ENCODE results near the gene HAUS6.
A peak's percentile ranks its signal among the peaks of the same experiment; 100 is the strongest.
"Not testable (repeated sequence)": the region's sequence is repeated elsewhere in the genome, so short reads cannot be mapped to it uniquely, and the experiment has no call there.

The HAUS6 gene

DNA sequence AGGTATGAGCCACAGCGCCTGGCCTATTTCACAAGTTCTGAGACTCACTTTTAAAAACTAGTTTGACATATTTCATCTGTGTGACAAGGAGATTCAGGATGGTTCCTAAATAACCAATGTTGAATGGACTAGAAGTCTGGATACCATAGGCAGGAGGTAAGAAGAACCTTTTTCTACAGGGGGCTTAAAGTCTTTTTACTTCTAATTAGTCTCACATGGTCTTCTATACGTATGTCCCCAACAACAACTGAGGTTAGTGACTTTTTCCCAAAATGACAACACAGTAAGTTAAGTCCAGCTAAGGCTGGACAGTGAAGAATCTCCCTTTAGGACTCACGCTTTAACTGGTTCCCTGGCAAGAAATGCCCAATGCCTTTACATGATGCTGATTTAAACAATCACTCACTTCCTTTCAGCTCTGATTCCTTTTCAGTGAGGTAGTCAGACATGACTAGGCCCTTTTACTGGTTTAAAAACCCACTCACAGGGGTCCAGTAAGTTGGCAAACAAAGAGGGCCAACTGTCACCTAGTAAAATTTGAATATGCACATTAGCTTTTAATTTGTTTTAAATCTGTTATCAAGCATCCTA lies 12.1 kb upstream of the HAUS6 start:
- no peak for DNase-seq

DNA sequence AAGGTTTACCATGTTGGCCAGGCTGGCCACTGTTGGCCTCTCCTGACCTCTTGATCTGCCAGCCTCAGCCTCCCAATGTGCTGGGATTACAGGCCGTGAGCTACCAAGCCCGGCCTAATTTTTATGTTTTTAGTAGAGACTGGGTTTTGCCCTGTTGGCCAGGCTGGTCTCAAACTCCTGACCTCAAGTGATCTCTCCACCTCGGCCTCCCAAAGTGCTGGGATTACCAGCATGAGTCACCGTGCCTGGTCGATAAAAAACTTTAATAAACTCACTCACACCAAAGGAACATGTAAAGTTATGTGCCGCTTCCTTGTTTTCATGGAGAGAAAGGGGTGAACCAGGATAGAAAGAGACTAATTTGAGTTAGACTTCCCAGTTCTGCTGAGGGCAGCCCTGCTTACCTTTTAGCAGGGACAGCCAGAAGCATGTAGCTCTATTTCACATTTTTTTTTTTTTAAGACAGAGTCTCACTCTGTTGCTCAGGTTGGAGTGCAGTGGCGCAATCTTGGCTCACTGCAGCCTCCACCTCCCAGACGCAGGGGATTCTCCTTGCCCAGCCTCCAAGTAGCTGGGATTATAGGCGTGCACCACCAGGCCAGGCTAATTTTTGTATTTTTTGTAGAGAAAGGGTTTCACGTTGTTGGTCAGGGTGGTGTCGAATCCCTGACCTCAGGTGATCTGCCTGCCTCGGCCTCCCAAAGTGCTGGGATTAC lies 11.4 kb upstream of the HAUS6 start:
- no peak for DNase-seq

DNA sequence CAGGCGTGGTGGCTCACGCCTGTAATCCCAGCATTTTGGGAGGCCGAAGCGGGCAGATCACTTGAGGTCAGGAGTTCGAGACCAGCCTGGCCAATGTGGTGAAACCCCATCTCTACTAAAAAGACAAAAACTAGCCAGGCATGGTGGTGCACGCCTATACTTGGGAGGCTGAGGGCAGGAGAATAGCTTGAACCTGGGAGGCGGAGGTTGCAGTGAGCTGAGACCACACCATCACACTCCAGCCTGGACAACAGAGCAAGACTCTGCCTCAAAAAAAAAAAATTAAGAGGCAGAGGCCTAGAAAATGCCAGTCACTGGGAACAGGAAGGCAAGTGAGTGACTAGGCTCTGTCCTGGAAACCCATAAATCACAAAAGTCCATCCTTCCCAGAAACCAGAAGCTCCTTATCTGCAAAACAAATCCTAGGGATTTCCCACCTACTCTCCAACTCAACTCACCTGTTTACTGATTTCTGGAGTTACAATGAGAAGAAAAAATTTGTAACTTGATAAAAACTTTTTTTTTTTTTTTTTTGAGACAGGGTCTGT lies 10.4 kb upstream of the HAUS6 start:
- not testable (repeated sequence) for DNase-seq

DNA sequence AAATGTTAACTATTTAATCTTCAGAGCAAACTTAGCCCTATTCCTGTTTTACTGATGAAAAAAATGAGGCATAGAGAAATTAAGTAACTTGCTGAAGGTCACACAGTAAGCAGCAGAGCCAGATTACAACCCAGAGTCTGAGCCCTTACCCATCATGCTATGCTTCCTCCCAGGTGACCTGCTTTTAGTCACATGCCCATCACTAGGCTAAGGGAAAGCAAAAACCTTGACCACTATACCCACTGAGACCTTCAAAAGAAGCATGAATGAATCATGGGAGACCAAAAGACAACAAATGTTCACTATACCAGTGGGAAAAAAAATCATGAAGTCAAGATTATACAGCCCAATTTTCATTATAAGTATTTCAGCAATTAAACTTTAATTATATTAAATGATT lies 5.3 kb upstream of the HAUS6 start:
- DNase-seq, result no peak

DNA sequence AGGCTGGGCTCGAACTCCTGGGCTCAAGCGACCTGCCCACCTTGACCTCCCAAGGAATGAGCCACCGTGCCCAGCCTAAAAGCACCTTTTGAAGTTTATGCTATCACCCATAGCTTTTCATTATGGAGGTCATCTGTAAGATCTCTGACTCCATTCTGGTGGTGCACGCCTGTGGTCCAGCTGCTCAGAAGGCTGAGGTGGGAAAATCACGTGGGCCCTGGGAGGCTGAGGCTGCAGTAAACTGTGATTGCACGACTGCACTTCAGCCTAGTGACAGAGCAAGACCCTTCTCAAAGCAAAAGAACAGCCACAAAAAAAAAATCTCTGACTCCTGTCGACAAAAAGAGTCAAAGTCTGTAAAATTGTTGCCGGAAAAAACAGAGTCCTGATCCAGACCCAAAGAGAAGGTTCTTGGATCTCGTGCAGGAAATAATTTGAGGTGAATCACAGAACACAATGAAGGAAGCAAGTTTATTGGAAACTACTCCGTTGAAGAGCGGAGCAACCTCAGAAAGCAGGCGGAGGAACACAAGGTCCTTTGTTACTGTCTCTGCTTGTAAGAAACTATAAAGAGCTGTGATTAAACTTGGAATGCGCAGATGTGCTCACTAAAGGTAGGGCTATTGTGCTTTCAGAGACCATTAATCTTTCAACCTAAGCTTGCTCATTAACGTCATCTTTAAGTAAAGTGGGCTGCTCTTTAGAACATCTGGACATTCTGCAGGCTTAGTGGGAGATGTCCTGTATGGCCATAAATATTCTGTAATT lies 2.0 kb upstream of the HAUS6 start:
- DNase-seq, result no peak

DNA sequence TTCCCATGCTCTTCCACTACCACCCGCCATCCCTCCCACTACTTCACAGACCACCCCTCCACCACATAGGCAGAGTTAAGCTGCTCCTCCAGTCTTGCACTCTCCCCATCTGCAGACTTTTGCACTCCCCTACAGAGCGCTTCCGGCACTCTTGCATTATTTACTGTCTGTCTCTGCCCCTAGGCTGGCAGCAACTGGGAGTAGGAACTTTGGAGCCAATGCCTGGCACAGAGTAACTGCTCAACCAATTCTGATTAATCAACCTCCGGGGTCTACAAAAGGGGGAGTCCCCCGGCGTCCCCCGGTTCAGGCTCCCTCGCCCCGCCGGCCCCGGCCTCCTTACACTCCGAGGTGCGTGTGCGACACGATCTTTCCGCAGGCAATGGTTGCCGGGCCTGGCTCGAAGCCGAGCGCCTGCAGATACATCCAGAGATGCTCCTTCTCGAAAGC lies 498 bp downstream of the HAUS6 start:
- peak; percentile 29 for DNase-seq

DNA sequence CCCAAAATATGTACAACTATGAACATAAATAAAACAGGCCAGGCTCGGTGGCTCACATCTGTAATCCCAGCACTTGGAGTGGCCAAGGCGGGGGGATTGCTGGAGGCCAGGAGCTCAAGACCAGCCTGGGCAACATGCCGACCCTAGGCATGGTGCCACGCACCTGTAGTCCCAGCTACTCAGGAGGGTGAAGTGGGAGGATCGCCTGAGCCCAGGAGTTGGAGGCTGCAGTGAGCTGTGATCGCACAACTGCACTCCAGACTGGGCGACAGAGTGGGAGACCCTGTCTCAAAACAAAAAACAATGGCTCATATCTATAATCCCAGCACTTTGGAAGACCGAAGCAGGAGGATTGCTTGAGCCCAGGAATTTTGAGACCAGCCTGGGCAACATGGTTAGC lies 1.5 kb downstream of the HAUS6 start:
- DNase-seq, result no peak

DNA sequence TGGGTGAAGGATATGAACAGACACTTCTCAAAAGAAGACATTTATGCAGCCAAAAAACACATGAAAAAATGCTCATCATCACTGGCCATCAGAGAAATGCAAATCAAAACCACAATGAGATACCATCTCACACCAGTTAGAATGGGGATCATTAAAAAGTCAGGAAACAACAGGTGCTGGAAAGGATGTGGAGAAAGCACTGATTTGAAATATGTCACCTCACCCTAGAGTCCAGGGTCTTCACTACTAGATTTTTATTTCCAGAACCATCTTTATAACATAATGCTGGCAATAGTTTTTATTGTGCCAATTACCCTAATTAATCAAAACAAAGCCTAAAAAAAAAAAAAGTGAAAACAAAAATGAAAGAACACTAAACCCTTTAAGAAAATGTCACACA lies 5.3 kb downstream of the HAUS6 start:
- DNase-seq, result not testable (repeated sequence)

DNA sequence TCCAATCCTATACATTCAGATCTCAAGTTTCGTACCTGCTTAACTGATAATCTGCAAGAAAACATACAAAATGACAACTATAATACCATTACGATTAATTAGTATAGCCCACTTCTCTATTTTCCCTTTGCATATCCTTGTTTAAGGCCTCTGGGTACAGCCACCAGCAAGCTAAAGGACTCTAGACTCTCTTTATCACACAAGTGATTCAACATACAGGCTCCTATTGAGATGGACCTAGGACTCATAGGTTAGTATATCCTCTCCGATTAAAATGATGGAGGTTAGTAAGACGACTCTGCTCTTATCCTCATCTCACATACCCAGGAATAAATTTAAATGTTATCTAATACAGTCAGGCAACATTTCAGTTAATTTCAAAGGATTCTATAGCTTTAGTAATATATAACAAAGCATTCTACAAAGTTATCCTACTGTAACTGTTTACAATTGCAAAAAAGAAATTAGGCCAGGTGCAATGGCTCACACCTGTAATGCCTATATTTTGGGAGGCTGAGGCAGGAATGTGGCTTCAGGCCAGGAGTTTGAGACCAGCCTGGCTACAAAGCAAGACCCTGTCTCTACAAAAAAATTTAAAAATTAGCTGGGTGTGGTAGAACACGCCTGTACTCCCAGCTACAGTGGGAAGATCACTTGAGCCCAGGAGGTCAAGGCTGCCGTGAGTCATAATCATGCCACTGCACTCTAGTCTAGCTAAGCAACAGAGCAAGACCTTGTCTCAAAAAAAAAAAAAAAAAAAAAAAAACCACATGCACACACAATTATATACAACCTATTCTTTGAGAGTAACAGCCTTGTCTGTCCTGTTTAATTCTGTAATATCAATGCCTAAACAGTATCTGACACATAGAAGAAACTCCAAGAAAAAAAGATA lies 15.4 kb downstream of the HAUS6 start:
- DNase-seq, result no peak

DNA sequence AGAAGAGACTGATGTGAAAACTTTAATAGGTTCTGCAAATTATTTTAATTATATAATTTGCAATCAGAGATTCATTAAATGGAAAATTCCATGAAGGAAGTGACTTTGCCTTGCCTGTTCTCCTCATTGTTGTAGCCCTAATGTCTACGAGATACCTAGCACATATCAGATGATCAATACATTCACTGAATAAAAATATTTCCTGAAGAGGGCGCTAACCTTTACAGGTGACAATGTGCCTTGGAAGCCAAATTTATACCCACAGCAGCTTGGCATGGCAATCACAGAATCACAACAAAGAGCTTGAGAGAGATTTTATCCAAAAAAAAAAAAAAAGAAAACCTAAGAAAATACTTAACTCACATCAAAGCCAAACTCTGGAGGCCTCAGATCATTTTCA lies 17.4 kb downstream of the HAUS6 start:
- DNase-seq, result no peak

DNA sequence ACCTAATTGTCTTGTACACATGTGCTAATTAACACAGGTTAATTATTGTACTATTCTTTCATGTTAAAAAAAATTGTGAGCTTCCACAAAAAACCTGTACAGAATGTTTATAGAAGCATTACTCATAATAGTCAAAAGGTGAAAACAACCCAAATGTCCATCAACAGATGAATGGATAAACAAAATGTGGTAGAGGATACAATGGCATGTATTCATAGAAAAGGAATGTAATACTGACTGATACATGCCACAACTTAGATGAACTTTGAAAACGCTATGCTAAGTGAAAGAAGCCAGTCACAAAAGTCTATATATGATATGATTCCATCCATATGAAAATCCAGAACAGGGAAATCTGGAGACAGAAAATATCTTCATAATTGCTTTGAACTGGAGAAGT lies 27.9 kb downstream of the HAUS6 start:
- no peak for DNase-seq

DNA sequence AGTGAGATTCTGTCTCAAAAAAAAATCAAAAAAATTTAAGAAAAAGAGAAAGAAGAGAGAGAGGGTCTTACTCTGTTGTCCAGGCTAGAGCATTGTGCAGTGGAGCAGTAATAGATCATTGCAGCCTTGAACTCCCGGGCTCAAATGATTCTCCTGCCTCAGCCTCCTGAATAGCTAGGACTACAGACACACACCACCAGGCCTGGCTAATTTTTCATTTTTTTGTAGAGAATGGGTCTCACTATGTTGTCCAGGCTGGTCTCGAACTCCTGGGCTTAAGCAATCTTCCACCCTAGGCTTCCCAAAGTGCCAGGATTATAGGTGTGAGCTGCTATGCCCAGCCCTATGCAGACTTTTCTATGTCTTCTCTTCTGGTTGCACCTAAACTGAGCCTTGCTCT lies 28.5 kb downstream of the HAUS6 start:
- no peak for DNase-seq

DNA sequence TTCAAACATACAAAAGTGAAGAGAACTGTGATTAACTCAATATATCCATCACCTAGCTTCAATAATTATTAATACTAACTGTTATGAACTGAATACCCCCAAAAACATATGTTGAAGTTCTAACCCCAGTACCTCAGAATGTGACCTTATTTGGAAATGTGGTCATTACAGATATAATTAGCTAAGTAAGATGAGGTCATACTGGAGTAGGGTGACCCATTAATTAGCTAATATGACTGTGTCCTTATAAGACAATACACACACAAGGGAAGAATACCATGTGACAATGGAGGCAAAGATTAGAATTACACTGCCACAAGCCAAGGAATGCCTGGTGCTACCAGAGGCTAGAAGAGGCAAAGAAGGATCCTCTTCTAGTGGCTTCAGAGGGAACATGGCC lies 45.7 kb downstream of the HAUS6 start:
- no peak for DNase-seq

DNA sequence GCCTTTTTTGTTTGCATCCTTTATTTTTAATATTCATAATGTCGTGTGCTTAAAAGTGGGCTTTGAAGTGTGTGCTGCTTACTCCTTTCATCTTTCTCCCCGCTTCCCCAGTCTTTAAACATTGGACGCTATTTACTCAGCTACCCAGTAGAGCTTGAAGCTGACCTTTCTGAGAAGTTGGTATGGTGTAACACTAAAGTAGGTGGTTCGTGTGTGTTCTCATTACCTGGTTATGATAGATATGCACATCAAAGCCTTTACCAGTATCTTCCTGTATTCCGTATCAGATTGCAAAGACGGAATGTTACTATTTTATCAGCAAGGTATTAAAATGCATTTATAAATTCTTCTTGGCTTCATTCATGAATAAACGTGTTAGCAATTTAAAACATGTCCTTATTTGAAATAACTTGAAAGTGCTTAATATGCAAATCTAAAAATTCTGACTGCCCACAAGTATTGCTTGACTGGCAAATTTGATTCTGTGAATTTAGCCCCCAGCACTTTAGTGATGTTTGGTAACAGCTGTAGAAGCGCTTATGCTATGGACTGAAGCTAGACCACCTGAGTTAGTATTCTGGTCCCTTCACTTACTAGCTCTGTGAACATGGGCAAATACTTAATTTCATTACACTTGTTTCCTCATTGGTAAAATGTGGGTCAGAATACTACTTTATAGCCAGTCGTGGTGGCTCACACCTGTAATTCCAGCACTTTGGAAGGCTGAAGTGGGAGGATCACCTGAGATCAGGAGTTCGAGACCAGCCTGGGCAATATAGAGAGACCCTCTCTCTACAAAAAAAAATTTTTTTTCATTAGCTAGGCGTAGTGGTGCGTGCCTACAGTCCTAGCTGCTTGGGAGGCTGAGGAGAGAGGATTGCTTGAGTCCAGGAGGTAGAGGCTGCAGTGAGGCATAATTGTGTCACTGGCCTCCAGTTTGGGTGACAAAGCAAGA lies 51.8 kb downstream of the HAUS6 start:
- no peak for DNase-seq

DNA sequence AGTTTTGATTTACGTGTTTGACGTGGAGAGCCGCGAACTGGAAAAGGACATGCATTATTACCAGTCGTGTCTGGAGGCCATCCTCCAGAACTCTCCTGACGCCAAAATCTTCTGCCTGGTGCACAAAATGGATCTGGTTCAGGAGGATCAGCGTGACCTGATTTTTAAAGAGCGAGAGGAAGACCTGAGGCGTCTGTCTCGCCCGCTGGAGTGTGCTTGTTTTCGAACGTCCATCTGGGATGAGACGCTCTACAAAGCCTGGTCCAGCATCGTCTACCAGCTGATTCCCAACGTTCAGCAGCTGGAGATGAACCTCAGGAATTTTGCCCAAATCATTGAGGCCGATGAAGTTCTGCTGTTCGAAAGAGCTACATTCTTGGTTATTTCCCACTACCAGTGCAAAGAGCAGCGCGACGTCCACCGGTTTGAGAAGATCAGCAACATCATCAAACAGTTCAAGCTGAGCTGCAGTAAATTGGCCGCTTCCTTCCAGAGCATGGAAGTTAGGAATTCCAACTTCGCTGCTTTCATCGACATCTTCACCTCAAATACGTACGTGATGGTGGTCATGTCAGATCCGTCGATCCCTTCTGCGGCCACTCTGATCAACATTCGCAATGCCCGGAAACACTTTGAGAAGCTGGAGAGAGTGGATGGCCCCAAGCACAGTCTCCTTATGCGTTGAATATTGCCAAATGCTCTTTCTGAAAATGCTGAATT lies 52.6 kb downstream of the HAUS6 start:
- no peak for DNase-seq

DNA sequence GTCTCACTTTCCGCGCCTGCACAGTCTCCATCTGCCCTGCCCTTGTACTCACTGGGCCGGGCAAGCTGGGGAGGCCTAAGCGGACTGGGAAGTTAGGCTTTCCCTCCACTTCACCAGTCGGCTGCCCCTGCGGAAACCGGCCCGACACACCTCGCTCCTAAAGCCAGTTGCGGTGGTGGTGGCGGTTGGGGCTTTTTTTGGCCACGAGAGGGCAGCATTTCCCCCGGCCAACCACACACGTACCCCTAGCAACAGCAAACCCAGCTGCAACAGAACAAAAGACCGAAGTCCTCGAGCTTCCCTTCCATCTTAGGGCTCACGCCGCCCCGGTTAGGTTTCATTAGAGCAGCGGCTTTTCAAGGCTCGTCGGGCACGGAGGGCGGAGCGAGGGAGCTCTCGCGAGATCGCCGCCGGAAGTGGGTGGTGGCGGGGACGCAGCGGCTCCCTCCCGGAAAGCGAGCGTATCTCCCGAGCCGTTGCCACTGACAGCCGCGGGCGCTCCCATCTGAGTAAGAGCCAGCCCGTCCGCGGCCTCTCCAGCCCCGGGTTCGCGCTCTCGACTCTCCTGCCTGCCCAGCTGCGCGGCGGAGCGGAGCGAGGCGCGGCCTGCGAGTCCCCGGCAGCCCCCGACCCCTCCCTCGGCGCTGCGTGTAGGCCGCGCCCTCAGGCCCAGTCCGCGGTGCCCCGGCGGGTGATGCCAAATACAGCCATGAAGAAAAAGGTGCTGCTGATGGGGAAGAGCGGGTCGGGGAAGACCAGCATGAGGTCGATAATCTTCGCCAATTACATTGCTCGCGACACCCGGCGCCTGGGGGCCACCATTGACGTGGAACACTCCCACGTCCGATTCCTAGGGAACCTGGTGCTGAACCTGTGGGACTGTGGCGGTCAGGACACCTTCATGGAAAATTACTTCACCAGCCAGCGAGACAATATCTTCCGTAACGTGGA lies 53.5 kb downstream of the HAUS6 start, which contains the start of gene RRAGA:
Gene RRAGA (plus strand): TSS at position 462 of the 951 bp plus-strand sequence. CDS start 233 bp downstream, at position 695.
- peak; percentile 93 for DNase-seq

DNA sequence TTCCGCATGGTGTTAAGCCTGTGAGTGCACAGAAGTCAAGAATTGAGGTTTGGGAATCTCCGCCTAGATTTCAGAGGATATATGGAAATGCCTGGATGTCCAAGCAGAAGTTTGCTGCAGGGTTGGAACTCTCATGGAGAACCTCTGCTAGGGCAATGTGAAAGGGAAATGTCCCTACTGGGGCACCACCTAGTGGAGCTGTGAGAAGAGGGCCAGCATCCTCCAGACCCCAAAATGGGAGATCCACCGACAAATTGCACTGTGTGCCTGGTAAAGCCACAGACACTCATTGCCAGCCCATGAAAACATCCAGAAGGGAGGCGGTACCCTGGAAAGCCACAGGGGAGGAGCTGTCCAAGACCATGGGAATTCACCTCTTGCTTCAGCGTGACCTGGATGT lies 66.1 kb downstream of the HAUS6 start:
- DNase-seq, result no peak

DNA sequence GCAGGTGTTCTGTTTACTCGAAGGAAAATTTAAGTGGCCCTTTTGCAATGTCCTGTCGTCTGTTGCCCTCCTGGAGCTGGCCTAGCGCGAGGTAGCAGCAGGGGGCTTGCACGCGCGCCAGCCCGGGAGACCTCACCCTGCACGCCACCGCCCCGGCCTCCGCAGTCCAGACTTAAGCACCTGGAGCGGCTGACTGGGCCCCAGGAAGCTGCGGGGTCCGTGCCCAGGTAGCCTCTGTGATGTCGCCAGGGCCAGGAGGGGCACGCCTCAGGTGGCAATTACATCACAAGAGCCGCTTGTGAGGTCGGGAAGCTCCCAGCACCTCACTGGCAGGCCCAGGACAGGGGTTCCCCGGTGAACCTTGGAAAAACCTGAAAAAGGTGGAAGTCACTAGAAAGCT lies 69.7 kb downstream of the HAUS6 start, which contains the start of gene SAXO1:
Gene SAXO1 (minus strand): TSS at position 195 of the 400 bp plus-strand sequence. CDS start 301 bp downstream, outside the sequence.
- no peak for DNase-seq

DNA sequence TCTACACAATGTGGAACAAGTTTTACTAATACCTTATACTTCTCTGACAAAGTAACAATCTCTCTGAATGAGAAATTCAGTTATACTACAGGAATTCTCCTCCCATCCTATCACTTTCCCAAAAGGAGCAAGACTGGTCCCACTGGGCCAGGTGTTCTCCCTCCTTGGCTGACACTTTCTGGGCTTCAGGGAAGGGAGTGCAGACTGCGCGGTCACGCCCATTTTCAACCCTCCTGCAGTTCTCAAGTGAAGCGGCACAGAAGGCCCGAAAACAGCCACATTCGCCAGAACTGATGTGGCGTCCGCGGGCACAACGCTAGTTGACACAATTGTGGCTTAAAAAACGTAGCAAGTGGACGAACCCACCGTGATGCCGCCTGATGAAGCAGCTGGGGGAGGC lies 70.3 kb downstream of the HAUS6 start:
- no peak for DNase-seq

Data from activated effector memory CD4-positive, alpha-beta T cell treated with Interleukin-2 at 50 U/mL for 16 hours (primary cell).